GM23248 (cell line): ENCODE data around the gene SYS1.

Source experiments
- EZH2 ChIP-seq: fragments of 200-600 bp; sonication (generic); IDR thresholded peaks from 2 replicates; pipeline ENCODE4 v1.6.1; 2018; ENCODE audit warnings: antibody characterized with exemption, mild to moderate bottlenecking; ENCODE audit not compliant: insufficient read depth, poor library complexity, severe bottlenecking
- EZH2phosphoT487 ChIP-seq: fragments of 200-600 bp; sonication (generic); IDR thresholded peaks from 2 replicates; pipeline ENCODE4 v1.6.1; 2018; ENCODE audit warnings: antibody characterized with exemption, moderate library complexity, mild to moderate bottlenecking, low read depth; ENCODE audit not compliant: insufficient read depth

DNA sequence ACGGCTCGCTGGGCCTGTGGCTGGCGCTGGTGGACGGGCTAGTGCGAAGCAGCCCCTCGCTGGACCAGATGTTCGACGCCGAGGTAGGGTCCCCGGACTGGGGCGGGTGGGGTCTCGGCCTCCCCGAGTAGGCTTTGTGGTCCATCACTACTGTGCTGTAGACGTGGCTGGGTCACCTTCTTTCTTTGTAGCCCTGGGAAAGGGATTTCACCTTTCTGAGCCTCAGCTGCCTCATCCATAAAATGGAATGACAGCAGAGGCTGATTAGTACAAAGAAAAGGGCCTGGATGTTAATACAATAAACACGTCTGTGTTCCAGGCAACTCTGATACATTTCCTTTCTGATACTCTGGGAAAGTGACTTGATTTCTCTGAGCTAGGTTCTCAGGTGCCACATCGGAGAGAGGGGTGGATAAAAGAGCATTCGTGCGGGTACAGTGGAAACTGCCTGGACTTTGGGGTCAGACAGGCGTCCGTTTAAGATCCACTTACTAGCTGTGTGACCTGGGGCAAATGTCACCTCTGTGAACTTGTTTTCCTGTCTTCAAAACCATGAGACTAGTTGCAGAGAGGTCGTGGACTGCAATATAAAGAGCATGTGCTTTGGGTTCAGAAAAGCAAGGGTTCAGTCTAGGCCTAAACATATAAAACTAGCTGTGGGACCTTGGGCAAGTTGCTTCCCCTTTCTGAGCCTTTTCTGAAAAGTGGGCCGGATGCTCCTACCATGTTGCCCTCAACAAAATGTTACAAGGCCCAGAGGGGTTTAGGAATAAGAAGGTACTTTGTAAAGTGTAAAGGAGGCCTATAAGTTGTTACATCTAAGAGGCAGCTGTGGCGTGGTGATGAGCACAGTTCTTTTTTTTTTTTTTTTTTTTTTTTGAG, 896 bp downstream of the SYS1 start:
- TF ChIP-seq EZH2 (no peak), EZH2phosphoT487 (no peak)
